Body of pancreas (tissue), 4 donors: Measurements from ENCODE around the gene CD74. TPM values are rescaled to one million over a fixed set of nuclear protein-coding genes. Genes with fewer than 3 reads are reported as not detected.
"Not testable (repeated sequence)": the region's sequence is repeated elsewhere in the genome, so short reads cannot be mapped to it uniquely, and the experiment has no call there.

ENCODE experiments used
- ATAC-seq: fragments of 150-250 bp; one replicate; pipeline ENCODE4 v1.9.1; 2016
- DNase-seq, 4 donors: peaks; one replicate each; pipeline ENCODE4 v3.0.0-alpha.2; 2019
- H3K27ac ChIP-seq, 4 donors: fragments of 200-600 bp; sonication (generic); 1 replicate in 3 of 4; 2 replicates in 1 of 4; pipeline versions ENCODE4 v1.5.1 to v1.6.1; 2016 to 2019; ENCODE audit warnings: mild to moderate bottlenecking in 1 of 4, mixed read lengths in 1 of 4, moderate library complexity in 1 of 4
- H3K27me3 ChIP-seq, 2 donors: fragments of 200-600 bp; sonication (generic); one replicate each; pipeline ENCODE4 v1.6.0; 2016; ENCODE audit warnings: mild to moderate bottlenecking in 1 of 2
- H3K36me3 ChIP-seq, 2 donors: fragments of 200-600 bp; sonication (generic); replicated peaks in 1 of 2; 2 replicates each; pipeline ENCODE4 v1.5.1; 2016; ENCODE audit warnings: low read depth in 2 of 2; ENCODE audit not compliant: insufficient read depth in 1 of 2
- H3K4me1 ChIP-seq: fragments of 200-600 bp; sonication (generic); one replicate; pipeline ENCODE4 v1.6.0; 2016
- H3K4me3 ChIP-seq, 2 donors: fragments of 200-600 bp; sonication (generic); 1 replicate in 1 of 2; 2 replicates in 1 of 2; pipeline ENCODE4 v1.5.1; 2016 to 2019
- H3K9me3 ChIP-seq, 3 donors: fragments of 200-600 bp; sonication (generic); 1 replicate in 2 of 3; 2 replicates in 1 of 3; pipeline ENCODE4 v1.5.1; 2016
- POLR2A ChIP-seq, 3 donors: fragments of 450-650 bp; IDR thresholded peaks; one replicate each; pipeline ENCODE4 v1.6.1; 2016; ENCODE audit warnings: antibody characterized with exemption in 3 of 3, mild to moderate bottlenecking in 2 of 3
- WGBS, 2 donors: methylation state at CpG; one replicate each; pipeline ENCODE4 v1.1.5; 2017; 5-methylcytosine and 5-hydroxymethylcytosine counted together
- intact Hi-C: fragments of 100-400 bp; cut with DNase I; formaldehyde crosslinking; loops from one replicate; pipeline ENCODE4 v1.15.1; 2023
- total RNA-seq, 2 donors: library from RNA; depleted of rRNA; stranded (reverse); fragments of >200 nt; gene quantifications; one replicate each; pipeline ENCODE4 v1.1.0, GENCODE V29; 2016
- TF ChIP-seq, protein P1 (sequence below), 7 experiments: fragments of 450-650 bp in 4 of 7; fragments of 200-600 bp in 3 of 7; sonication (generic) in 3 of 7; IDR thresholded peaks; one replicate each; pipeline ENCODE4 v1.5.1; 2016 to 2019; ENCODE audit warnings: antibody characterized with exemption in 7 of 7

Gene CD74
- total RNA-seq, 2 donors from 2014 or later, result 130 to 405 TPM

- no peak overlapping the region for H3K4me3 ChIP-seq
- peaks cover 3% of the 10 kb centered on the region for H3K4me1 ChIP-seq
- no peak for ATAC-seq
- H3K27ac ChIP-seq, result no peak overlapping the region
- WGBS, 2 donors, result 76 to 86% methylated on average over 15 of the region's 16 CpGs
- intact Hi-C loops, result loop anchor here (5.0 to 10.0 kb wide), 2 partner anchors 85 to 197 kb away; no protein-coding TSS in a partner anchor
- no peaks in the 10 kb centered on the region for H3K36me3 ChIP-seq
- H3K27me3 ChIP-seq, result no peaks in the 10 kb centered on the region
- no peak for TF ChIP-seq POLR2A (IDR thresholded peaks at IDR 0.05)
- TF ChIP-seq, protein P1, sequence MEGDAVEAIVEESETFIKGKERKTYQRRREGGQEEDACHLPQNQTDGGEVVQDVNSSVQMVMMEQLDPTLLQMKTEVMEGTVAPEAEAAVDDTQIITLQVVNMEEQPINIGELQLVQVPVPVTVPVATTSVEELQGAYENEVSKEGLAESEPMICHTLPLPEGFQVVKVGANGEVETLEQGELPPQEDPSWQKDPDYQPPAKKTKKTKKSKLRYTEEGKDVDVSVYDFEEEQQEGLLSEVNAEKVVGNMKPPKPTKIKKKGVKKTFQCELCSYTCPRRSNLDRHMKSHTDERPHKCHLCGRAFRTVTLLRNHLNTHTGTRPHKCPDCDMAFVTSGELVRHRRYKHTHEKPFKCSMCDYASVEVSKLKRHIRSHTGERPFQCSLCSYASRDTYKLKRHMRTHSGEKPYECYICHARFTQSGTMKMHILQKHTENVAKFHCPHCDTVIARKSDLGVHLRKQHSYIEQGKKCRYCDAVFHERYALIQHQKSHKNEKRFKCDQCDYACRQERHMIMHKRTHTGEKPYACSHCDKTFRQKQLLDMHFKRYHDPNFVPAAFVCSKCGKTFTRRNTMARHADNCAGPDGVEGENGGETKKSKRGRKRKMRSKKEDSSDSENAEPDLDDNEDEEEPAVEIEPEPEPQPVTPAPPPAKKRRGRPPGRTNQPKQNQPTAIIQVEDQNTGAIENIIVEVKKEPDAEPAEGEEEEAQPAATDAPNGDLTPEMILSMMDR (IDR thresholded peaks at IDR 0.05), result no peak
- DNase-seq, result no peak
- H3K9me3 ChIP-seq, result no peaks in the 10 kb centered on the region
These were observed 45.0 kb upstream of the CD74 start for GRCh38 chr5:150457562-150458240.

- H3K27me3 ChIP-seq, result no peaks in the 10 kb centered on the region
- peaks cover 3% of the 10 kb centered on the region for H3K4me1 ChIP-seq
- no peak for ATAC-seq
- DNase-seq, result no peak
- intact Hi-C loops, result loop anchor here (5.0 to 10.0 kb wide), 2 partner anchors 85 to 198 kb away; no protein-coding TSS in a partner anchor
- H3K4me3 ChIP-seq, result no peak overlapping the region
- H3K9me3 ChIP-seq, result no peaks in the 10 kb centered on the region
- H3K36me3 ChIP-seq, result no peaks in the 10 kb centered on the region
- no peak overlapping the region for H3K27ac ChIP-seq
- WGBS, 2 donors, result 30 to 61% methylated on average over 6 of the region's 6 CpGs
- TF ChIP-seq, protein P1 (IDR thresholded peaks at IDR 0.05), result no peak
- TF ChIP-seq POLR2A (IDR thresholded peaks at IDR 0.05), result no peak
These were observed 44.4 kb upstream of the CD74 start for GRCh38 chr5:150457121-150457520.

DNA sequence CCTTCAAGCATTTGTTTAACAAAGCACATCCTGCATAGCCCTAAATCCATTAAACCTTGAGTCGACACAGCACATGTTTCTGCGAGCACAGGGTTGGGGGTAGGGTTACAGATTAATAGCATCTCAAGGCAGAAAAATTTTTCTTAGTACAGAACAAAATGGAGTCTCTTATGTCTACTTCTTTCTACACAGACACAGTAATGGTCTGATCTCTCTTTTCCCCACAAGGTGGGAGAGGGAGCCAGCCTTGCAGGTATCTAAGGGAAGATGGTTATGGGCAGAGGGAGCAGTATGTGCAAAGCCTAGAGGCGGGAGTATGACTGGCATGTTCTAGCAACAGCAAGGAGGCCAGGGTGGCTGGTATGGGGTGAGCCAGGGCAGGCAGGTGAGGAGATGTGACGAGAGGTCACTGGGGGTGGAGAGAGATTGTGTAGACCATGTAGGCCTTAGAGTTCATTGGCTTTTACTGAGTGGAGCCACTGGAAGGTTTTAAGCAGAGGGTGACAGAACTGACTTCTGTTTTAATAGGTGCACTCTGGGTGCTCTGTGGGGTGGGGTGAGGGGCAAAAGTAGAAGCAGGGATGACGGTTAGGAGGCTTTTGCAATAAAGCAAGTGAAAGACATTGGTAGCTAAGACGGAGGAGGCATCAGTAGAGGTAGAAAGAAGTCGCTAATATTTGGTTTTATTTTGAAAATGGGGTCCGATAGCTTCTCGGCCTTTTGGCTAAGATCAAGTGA, 42.0 kb upstream of the CD74 start:
- TF ChIP-seq, protein P1 (IDR thresholded peaks at IDR 0.05), result no peak
- no peak for TF ChIP-seq POLR2A (IDR thresholded peaks at IDR 0.05)
- no peak overlapping the region for H3K4me3 ChIP-seq
- H3K4me1 ChIP-seq, result peaks cover 3% of the 10 kb centered on the region
- H3K36me3 ChIP-seq, result no peaks in the 10 kb centered on the region
- intact Hi-C loops, result loop anchor here (5.0 to 10.0 kb wide), 2 partner anchors 88 to 200 kb away; no protein-coding TSS in a partner anchor
- DNase-seq, result no peak
- no peak overlapping the region for H3K27ac ChIP-seq
- 61 to 82% methylated on average over 9 of the region's 9 CpGs for WGBS, 2 donors
- ATAC-seq, result no peak
- H3K27me3 ChIP-seq, result no peaks in the 10 kb centered on the region
- no peaks in the 10 kb centered on the region for H3K9me3 ChIP-seq

- 61 to 76% methylated on average over 7 to 8 of the region's 8 CpGs for WGBS, 2 donors
- not testable (repeated sequence) for H3K4me1 ChIP-seq
These were observed 41.3 kb upstream of the CD74 start for GRCh38 chr5:150454027-150454426.

DNA sequence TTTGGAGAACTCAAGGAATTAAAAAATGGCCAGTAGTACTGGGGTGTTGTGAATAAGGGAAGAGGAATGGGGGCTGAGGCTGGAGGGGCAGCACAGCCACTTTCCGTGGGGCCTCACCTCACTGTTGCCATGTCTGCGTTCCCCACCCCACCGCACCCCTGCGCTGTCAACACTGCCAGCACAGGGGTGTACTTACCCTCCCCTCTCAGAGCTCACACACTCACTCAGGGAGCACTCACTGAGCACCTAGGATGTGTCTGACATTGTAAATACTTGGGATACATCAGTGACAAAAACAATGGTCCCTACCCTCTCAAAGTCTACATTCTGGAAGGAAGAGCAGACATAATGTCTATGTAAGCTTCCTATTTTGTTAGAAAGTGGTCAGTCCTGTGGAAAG, 40.2 kb upstream of the CD74 start:
- Histone ChIP-seq H3K4me1 (peaks cover 7% of the 10 kb centered on the region), H3K36me3 (no peaks in the 10 kb centered on the region), H3K4me3 (no peak overlapping the region), H3K9me3 (no peaks in the 10 kb centered on the region), H3K27ac (no peak overlapping the region), H3K27me3 (no peaks in the 10 kb centered on the region)
- TF ChIP-seq, protein P1 (IDR thresholded peaks at IDR 0.05), result no peak
- TF ChIP-seq POLR2A (IDR thresholded peaks at IDR 0.05), result no peak
- 80 to 85% methylated on average over 4 of the region's 4 CpGs for WGBS, 2 donors
- intact Hi-C loops, result loop anchor here (10.0 kb wide), 1 partner anchor 202 kb away; no protein-coding TSS in a partner anchor
- ATAC-seq, result no peak
- DNase-seq, result no peak

More at GRCh38 chr5:150454027-150454426, 41.3 kb upstream of the CD74 start:
- not testable (repeated sequence) for ATAC-seq, DNase-seq, H3K36me3 ChIP-seq, H3K27me3 ChIP-seq, H3K9me3 ChIP-seq, H3K27ac ChIP-seq, H3K4me3 ChIP-seq
- intact Hi-C loops, result loop anchor here (10.0 kb wide), 1 partner anchor 201 kb away; no protein-coding TSS in a partner anchor
